Measurements from ENCODE around the gene PRIM2. TPM values are rescaled to one million over a fixed set of nuclear protein-coding genes. Genes with fewer than 3 reads are reported as not detected.
"Not testable (repeated sequence)": the region's sequence is repeated elsewhere in the genome, so short reads cannot be mapped to it uniquely, and the experiment has no call there.

PRIM2 gene
- total RNA-seq, 1 donor from 2014 or later, result 10.8 TPM

GRCh38 chr6:57529755-57530154 lies 212.3 kb downstream of the PRIM2 start:
- not testable (repeated sequence) for H3K4me1 Mint-ChIP-seq (ENCODE audit: low read depth); H3K36me3 Mint-ChIP-seq (ENCODE audit: low read depth); H3K9me3 Mint-ChIP-seq (ENCODE audit: low read depth); H3K27me3 Mint-ChIP-seq (ENCODE audit: low read depth); H3K27ac Mint-ChIP-seq (ENCODE audit: unreplicated experiment); DNase-seq (ENCODE audit: low spot score); H3K4me3 Mint-ChIP-seq (ENCODE audit: unreplicated experiment)

- H3K27ac Mint-ChIP-seq (ENCODE audit: unreplicated experiment); H3K27me3 Mint-ChIP-seq (ENCODE audit: low read depth); H3K9me3 Mint-ChIP-seq (ENCODE audit: low read depth); H3K4me3 Mint-ChIP-seq (ENCODE audit: unreplicated experiment); H3K36me3 Mint-ChIP-seq (ENCODE audit: low read depth); DNase-seq (ENCODE audit: low spot score); H3K4me1 Mint-ChIP-seq (ENCODE audit: low read depth): not testable (repeated sequence)
Measured at GRCh38 chr6:57532660-57533059, 215.2 kb downstream of the PRIM2 start.

- not testable (repeated sequence) for DNase-seq (ENCODE audit: low spot score); H3K36me3 Mint-ChIP-seq (ENCODE audit: low read depth); H3K4me1 Mint-ChIP-seq (ENCODE audit: low read depth); H3K27ac Mint-ChIP-seq (ENCODE audit: unreplicated experiment); H3K9me3 Mint-ChIP-seq (ENCODE audit: low read depth); H3K4me3 Mint-ChIP-seq (ENCODE audit: unreplicated experiment); H3K27me3 Mint-ChIP-seq (ENCODE audit: low read depth)
Measured at GRCh38 chr6:57535121-57535520, 217.7 kb downstream of the PRIM2 start.

- TF ChIP-seq CTCF (IDR thresholded peaks at IDR 0.05), result peak; percentile 78
- H3K36me3 Mint-ChIP-seq (ENCODE audit: low read depth); H3K27ac Mint-ChIP-seq (ENCODE audit: unreplicated experiment); H3K27me3 Mint-ChIP-seq (ENCODE audit: low read depth); H3K4me1 Mint-ChIP-seq (ENCODE audit: low read depth); H3K4me3 Mint-ChIP-seq (ENCODE audit: unreplicated experiment); DNase-seq (ENCODE audit: low spot score); H3K9me3 Mint-ChIP-seq (ENCODE audit: low read depth): not testable (repeated sequence)
Measured at GRCh38 chr6:57535994-57536393, 218.6 kb downstream of the PRIM2 start.

GRCh38 chr6:57537916-57538315 lies 220.5 kb downstream of the PRIM2 start:
- not testable (repeated sequence) for H3K27me3 Mint-ChIP-seq (ENCODE audit: low read depth); H3K36me3 Mint-ChIP-seq (ENCODE audit: low read depth); H3K4me1 Mint-ChIP-seq (ENCODE audit: low read depth); H3K4me3 Mint-ChIP-seq (ENCODE audit: unreplicated experiment); H3K9me3 Mint-ChIP-seq (ENCODE audit: low read depth); H3K27ac Mint-ChIP-seq (ENCODE audit: unreplicated experiment); DNase-seq (ENCODE audit: low spot score)

- not testable (repeated sequence) for H3K9me3 Mint-ChIP-seq (ENCODE audit: low read depth); H3K36me3 Mint-ChIP-seq (ENCODE audit: low read depth); H3K27ac Mint-ChIP-seq (ENCODE audit: unreplicated experiment); H3K4me1 Mint-ChIP-seq (ENCODE audit: low read depth); DNase-seq (ENCODE audit: low spot score); H3K4me3 Mint-ChIP-seq (ENCODE audit: unreplicated experiment); H3K27me3 Mint-ChIP-seq (ENCODE audit: low read depth)
Measured at GRCh38 chr6:57551961-57552360, 234.5 kb downstream of the PRIM2 start.

- not testable (repeated sequence) for H3K27me3 Mint-ChIP-seq (ENCODE audit: low read depth); H3K4me1 Mint-ChIP-seq (ENCODE audit: low read depth); H3K27ac Mint-ChIP-seq (ENCODE audit: unreplicated experiment); H3K9me3 Mint-ChIP-seq (ENCODE audit: low read depth); H3K36me3 Mint-ChIP-seq (ENCODE audit: low read depth); DNase-seq (ENCODE audit: low spot score); H3K4me3 Mint-ChIP-seq (ENCODE audit: unreplicated experiment)
Measured at GRCh38 chr6:57557855-57558254, 240.4 kb downstream of the PRIM2 start.

GRCh38 chr6:57559170-57559569 lies 241.7 kb downstream of the PRIM2 start:
- H3K27ac Mint-ChIP-seq (ENCODE audit: unreplicated experiment); H3K9me3 Mint-ChIP-seq (ENCODE audit: low read depth); H3K4me1 Mint-ChIP-seq (ENCODE audit: low read depth); DNase-seq (ENCODE audit: low spot score); H3K4me3 Mint-ChIP-seq (ENCODE audit: unreplicated experiment); H3K27me3 Mint-ChIP-seq (ENCODE audit: low read depth); H3K36me3 Mint-ChIP-seq (ENCODE audit: low read depth): not testable (repeated sequence)

- not testable (repeated sequence) for H3K9me3 Mint-ChIP-seq (ENCODE audit: low read depth); DNase-seq (ENCODE audit: low spot score); H3K27ac Mint-ChIP-seq (ENCODE audit: unreplicated experiment); H3K27me3 Mint-ChIP-seq (ENCODE audit: low read depth); H3K36me3 Mint-ChIP-seq (ENCODE audit: low read depth); H3K4me1 Mint-ChIP-seq (ENCODE audit: low read depth); H3K4me3 Mint-ChIP-seq (ENCODE audit: unreplicated experiment)
Measured at GRCh38 chr6:57562233-57562632, 244.8 kb downstream of the PRIM2 start.

GRCh38 chr6:57572119-57572518 lies 254.7 kb downstream of the PRIM2 start:
- H3K27me3 Mint-ChIP-seq (ENCODE audit: low read depth); H3K4me3 Mint-ChIP-seq (ENCODE audit: unreplicated experiment); H3K36me3 Mint-ChIP-seq (ENCODE audit: low read depth); H3K4me1 Mint-ChIP-seq (ENCODE audit: low read depth); DNase-seq (ENCODE audit: low spot score); H3K27ac Mint-ChIP-seq (ENCODE audit: unreplicated experiment); H3K9me3 Mint-ChIP-seq (ENCODE audit: low read depth): not testable (repeated sequence)

GRCh38 chr6:57572844-57573243 lies 255.4 kb downstream of the PRIM2 start:
- H3K4me1 Mint-ChIP-seq (ENCODE audit: low read depth); DNase-seq (ENCODE audit: low spot score); H3K36me3 Mint-ChIP-seq (ENCODE audit: low read depth); H3K27ac Mint-ChIP-seq (ENCODE audit: unreplicated experiment); H3K4me3 Mint-ChIP-seq (ENCODE audit: unreplicated experiment); H3K9me3 Mint-ChIP-seq (ENCODE audit: low read depth); H3K27me3 Mint-ChIP-seq (ENCODE audit: low read depth): not testable (repeated sequence)

GRCh38 chr6:57577023-57577422 lies 259.6 kb downstream of the PRIM2 start:
- not testable (repeated sequence) for H3K27ac Mint-ChIP-seq (ENCODE audit: unreplicated experiment); H3K9me3 Mint-ChIP-seq (ENCODE audit: low read depth); H3K4me3 Mint-ChIP-seq (ENCODE audit: unreplicated experiment); H3K4me1 Mint-ChIP-seq (ENCODE audit: low read depth); DNase-seq (ENCODE audit: low spot score); H3K27me3 Mint-ChIP-seq (ENCODE audit: low read depth); H3K36me3 Mint-ChIP-seq (ENCODE audit: low read depth)
